ENCODE data around the gene VSIG10.
"Not testable (repeated sequence)": the region's sequence is repeated elsewhere in the genome, so short reads cannot be mapped to it uniquely, and the experiment has no call there.

The VSIG10 gene

GRCh38 chr12:118032188-118032587 lies 71.6 kb downstream of the VSIG10 start:
- DNase-seq, result no peak

DNA sequence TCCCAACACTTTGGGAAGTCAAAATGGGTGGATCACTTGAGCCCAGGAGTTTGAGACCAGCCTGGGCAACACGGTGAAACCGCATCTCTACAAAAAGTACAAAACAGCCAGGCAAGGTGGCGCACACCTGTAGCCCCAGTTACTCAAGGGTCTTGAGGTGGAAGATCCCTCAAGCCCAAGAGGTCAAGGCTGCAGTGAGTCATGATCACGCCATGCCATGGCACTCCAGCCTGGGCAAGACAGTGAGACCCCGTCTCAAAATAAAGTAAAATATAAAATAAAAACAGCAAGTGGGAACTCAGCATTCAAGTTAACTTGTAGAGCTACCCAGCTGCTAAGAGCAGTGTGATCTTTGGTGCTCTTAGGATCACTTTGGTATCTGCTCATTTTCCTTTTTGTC lies 74.6 kb downstream of the VSIG10 start:
- DNase-seq, result no peak

DNA sequence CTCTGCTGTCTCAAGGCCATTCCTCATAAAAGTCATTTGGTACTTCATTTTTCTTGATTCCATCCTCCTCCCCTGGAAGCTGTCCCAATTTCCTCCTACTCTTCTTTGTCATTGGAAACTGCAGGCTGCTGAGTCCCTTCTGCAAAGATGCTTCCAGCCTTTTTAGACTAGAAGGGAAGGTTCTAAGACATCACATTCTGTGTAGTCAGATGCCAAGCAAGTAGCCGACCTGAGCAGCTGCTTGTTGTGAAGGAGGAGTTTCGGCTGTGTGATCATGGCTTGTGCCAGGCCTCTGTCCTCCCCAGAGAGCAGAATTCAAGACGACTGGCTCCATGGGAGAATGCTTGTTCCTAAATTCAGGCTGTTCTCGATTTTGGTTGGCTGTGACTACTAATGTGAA lies 78.6 kb downstream of the VSIG10 start:
- no peak for DNase-seq

DNA sequence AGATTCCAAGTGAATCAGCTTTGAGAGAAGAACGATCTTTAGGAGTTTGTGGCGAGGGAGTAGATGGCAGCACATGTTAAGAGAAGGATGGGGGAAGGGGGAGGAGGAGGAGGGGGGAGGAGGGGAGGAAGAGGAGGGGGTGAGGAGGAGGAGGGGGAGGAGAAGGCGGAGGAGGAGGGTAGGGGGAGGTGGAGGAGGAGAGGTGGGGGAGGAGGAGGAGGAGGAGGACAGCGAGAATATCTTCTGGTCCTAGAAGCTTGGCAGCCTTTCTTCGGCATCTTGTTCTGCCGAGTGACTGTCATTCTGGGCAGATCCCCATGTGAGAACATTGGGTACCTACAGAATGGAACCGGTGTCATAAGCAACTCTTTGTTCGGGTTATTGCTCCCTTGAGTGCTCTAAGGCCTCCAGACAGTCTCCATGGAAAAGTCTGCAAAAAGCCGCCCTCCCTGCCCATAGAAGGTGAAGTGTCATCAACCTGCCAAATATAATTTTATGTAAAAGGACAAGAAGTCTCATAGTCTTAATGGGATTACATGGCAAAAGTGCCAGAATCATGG lies 80.4 kb downstream of the VSIG10 start:
- DNase-seq, result no peak

DNA sequence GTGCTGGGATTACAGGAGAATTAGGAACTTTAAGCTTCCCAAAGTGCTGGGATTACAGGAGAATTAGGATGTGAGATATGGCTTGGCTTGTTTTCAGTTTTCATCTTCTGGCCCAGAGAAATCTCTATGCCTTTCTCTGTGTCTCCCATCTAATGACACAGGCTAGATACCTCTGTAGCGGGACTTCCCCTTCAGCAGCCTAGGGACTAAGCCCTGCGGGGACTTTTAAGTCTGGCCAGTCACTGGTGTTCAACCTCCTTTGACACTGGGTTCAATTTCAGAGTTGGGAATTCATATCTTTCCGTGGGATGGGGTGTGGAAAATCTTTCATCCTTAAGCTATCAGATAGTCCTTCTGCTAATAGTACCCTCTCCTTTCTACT lies 81.1 kb downstream of the VSIG10 start:
- no peak for DNase-seq

DNA sequence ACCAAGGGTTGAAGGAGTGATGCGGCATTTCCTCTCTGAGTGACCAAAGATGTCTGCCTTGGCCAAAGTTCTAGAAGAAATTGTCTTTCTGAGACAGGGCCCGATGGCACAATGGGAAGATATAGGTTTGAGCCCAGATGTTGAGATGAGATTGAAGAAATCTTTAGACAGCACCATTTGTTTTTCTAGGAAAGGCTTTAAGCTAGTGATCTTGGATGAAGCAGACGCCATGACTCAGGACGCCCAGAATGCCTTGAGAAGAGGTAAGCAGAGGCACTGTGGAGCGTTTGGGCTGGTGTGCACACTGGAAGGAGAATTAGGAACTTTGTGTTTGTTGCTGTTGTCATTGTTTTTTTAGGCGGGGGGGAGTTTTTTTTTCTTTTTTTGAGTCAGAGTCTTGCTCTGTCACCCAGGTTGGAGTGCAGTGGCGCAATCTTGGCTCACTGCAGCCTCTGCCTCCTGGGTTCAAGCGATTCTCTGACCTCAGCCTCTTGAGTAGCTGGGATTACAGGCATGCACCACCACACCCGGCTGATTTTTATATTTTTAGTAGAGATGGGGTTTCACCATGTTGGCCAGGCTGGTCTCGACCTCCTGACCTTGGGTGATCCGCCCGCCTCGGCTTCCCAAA lies 81.6 kb downstream of the VSIG10 start:
- not testable (repeated sequence) for DNase-seq

GRCh38 chr12:118020036-118020435 lies 83.8 kb downstream of the VSIG10 start:
- no peak for DNase-seq

DNA sequence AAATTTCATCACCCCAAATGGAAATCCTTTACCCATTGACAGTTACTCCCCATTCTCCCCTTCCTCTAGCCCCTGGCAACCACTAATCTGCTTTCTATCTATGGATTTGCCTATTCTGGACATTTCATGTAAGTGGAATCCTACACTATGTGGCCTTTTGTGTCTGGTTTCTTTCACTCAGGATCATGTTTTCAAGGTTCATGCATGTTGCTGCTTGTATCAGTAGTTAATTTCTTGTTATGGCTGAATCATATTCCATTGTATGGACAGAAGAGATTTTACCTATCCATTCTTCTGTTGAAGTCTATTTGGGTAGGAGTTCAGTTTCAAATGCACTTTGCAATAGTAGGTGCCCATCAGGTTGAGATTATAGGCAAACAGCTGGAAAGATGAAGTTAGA lies 85.9 kb downstream of the VSIG10 start:
- no peak for DNase-seq

- peak; percentile 97 for DNase-seq
Observed at GRCh38 chr12:118016424-118017264, 87.2 kb downstream of the VSIG10 start, which contains the start of gene RFC5. Gene RFC5 (plus strand): TSS chr12:118016703. CDS start chr12:118016828, 125 bp downstream.

DNA sequence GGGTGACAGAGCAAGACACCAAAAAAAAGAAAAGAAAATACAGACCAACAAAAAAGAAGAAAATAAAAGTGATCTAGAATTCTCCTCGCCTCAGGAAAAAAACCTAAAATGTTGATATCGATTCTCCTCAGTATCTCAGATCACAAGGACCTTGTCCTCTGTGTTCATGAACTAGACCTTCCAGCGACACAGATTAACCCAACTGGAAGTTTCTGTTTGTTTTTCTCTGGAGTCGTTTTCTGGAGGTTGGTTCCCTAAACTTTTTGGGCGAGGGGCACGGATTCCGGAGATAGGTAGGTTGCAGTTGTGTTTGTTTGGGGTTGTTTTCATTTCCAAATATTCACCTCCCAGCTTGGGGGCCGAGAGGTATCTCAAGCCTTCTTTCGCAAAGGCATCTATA lies 87.9 kb downstream of the VSIG10 start:
- no peak for DNase-seq

DNA sequence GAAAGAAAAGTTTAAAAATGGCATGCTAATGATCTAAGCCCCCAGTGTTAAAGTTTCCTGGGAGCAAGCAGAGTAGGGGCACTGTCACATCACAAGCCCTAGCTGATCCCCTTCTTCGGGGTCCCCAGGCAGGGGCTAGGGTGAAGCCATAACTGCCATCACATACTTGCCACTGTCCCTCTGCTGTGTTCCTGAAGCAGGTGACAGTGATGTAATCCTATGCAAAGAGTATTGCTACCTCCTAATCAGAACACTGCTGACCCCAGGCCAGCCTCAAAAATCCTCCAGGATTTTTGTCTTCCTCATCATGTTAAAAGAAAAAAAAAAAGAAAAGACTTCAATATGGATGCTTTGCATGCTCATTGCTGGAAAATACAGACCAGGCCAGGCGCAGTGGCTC lies 88.5 kb downstream of the VSIG10 start:
- DNase-seq, result no peak
